ENCODE results near the gene DCPS. TPM values are rescaled to one million over a fixed set of nuclear protein-coding genes. Genes with fewer than 3 reads are reported as not detected.
"Not testable (repeated sequence)": the region's sequence is repeated elsewhere in the genome, so short reads cannot be mapped to it uniquely, and the experiment has no call there.

Gene DCPS
- total RNA-seq, 1 donor, result 6.2 TPM

DNA sequence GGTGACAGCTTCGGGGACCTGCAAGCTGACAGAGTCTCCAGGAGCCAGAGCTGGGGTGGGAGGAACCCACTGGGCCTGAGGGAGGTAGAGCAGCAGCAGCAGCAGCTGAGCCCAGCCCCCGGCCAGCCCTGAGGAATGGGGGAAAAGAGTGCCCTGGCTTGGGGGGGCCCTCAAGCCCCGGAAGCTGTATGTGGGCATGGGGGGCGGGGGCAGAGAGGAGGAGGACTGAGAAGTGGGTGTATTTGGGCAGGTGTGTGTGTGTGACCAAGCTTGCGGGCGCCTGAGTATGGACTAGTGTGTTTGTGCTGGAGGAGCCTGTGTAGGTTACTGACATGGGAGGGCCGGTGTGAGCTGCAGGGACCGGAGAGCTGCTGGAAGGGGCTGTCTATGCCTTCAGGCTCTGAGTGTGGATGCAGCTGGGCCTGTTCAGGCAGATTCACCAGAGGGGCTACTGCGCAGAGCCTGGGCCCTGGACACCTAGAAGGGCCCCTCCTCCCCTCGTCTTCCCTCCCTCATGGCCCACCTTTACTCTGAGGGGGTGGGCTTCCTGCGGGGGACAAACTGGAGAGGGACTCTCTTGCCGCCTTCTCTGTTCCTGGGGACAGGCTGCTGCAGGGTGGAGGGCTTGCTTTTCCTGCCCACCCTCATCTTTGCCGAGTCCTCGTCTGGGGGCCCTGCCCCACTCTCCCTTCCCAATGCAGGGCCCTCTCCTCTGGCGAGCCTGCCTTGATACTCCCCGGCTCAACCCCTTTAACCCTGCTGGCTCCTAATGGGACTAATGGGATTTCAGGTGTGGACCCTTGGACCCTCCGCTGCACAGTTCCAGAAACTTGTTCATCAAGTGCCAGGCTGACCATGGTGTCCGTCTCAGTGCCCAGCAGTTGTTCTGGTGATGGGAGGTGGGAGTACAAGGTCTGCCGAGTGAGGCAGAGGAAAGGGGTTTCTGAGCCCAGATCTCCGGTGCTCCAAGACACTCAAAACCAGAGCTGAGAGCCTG is 79.8 kb downstream of the DCPS start:
- peaks cover 18% of the 10 kb centered on the region for H3K4me1 ChIP-seq (ENCODE audit: insufficient read depth, low read length)
- H3K4me3 ChIP-seq (ENCODE audit: low read length), result no peak overlapping the region
- H3K9me3 ChIP-seq (ENCODE audit: low read depth, low read length), result no peaks in the 10 kb centered on the region
- H3K27me3 ChIP-seq (ENCODE audit: insufficient read depth, low read length), result no peaks in the 10 kb centered on the region

DNA sequence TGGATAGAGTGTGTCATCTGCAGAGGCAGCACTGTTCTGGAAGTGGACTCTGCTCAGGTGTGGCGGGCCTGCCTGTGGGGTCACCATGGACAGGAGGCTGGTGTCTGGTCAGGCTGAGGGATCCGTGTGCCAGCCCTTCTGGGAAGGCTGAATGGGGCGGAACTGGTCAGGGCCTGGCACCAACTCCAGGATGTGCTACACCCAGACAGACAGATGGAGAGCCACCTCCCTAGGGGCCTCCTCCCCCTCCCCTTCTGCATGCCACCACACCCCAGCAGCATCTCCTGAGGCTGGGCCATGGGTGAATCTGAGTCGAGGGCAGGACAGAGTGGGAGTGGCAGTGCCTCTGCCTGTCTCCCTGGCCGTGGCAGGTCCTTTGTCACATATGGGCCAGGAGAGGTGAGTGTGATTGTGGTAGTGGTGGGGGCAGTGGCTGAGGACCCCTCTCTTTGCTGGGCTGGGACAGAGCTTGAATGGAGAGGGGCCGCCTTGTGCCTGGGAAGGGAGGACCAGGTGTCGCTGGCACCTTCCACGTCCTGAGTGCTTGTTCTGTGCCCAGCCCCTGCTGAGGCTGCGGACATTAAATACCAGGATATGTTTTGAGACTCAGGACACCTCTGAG is 80.7 kb downstream of the DCPS start:
- Histone ChIP-seq H3K27me3 (ENCODE audit: insufficient read depth, low read length) (no peaks in the 10 kb centered on the region), H3K4me1 (ENCODE audit: insufficient read depth, low read length) (peaks cover 18% of the 10 kb centered on the region), H3K9me3 (ENCODE audit: low read depth, low read length) (no peaks in the 10 kb centered on the region), H3K4me3 (ENCODE audit: low read length) (no peak overlapping the region)

DNA sequence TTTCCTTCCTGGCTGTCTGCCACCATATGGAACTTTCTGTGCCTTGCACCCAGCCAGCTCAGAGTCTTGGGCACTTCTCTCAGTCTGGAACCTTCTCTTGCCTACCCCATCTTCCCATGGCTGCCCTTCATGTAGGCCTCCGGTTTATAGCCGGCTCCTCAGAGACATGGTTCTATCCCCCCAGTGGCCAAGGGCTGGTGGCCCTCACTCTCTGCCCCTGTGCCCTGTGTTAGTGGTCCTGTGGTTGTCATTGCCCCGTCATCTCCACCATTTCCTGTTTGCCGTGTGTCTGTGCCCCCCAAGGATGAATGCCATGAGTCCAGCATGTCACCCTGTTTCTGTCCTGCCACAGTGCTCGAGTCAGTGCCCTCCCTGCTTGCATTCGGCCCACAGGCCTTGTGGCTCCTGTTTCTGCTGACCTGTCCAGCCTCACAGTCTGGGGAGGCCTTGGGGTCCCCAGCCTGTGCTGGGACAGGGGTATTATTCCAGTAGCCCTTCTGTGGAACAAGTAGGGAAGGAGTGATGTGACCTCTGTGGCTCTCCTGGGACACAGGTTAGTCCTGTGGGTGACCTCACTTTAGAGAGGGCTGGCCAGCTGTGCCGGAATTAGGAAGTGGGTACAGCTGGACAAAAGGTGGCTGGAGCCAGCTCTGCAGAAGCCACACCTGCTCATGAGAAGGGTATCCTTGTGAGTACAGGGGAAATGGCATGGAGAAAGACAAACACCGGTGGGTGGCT is 82.3 kb downstream of the DCPS start:
- H3K4me3 ChIP-seq (ENCODE audit: low read length), result no peak overlapping the region

DNA sequence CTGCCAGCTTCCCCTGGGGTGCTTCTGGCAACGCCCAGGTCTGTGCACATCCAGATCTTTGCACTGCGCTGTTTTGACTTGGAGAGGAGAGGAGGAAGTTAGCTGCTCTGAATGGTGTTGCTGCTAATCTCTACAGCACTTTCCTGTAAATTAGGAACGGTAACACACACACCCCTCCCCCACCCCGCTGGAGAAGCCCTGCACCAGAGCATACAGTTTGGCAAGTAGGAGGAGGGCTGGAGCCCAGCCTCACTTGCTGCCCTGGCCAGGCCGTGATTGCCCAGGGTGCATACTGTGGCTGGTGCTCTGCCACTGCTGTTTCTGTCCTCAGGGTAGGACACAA is 82.8 kb downstream of the DCPS start:
- H3K4me1 ChIP-seq (ENCODE audit: insufficient read depth, low read length), result peaks cover 28% of the 10 kb centered on the region
- H3K9me3 ChIP-seq (ENCODE audit: low read depth, low read length); H3K27me3 ChIP-seq (ENCODE audit: insufficient read depth, low read length); H3K4me3 ChIP-seq (ENCODE audit: low read length): not testable (repeated sequence)

More for the DNA sequence above, 82.3 kb downstream of the DCPS start:
- Histone ChIP-seq H3K4me1 (ENCODE audit: insufficient read depth, low read length) (peaks cover 23% of the 10 kb centered on the region), H3K9me3 (ENCODE audit: low read depth, low read length) (no peaks in the 10 kb centered on the region), H3K27me3 (ENCODE audit: insufficient read depth, low read length) (no peaks in the 10 kb centered on the region)

DNA sequence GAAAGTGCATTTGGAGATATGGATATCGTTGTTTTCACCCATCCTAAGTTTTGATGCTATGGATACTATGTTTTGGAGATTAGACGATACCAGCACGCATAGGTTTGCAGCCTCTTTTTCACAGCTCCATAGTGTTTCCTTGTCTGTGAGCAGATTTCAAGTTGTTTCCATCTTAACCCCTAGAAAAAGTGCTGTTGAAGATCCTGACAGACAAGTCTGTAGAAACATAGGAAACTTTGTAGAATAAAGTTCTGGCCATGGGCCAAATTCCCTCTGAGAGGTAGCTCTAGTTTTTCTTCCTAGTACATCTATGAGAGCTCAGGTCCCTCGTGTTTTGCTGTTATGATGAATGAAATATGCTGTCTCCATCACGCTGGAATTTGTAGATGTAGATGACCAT is 84.0 kb downstream of the DCPS start:
- Histone ChIP-seq H3K27me3 (ENCODE audit: insufficient read depth, low read length) (no peaks in the 10 kb centered on the region), H3K4me1 (ENCODE audit: insufficient read depth, low read length) (peaks cover 40% of the 10 kb centered on the region), H3K4me3 (ENCODE audit: low read length) (no peak overlapping the region), H3K9me3 (ENCODE audit: low read depth, low read length) (no peaks in the 10 kb centered on the region)

DNA sequence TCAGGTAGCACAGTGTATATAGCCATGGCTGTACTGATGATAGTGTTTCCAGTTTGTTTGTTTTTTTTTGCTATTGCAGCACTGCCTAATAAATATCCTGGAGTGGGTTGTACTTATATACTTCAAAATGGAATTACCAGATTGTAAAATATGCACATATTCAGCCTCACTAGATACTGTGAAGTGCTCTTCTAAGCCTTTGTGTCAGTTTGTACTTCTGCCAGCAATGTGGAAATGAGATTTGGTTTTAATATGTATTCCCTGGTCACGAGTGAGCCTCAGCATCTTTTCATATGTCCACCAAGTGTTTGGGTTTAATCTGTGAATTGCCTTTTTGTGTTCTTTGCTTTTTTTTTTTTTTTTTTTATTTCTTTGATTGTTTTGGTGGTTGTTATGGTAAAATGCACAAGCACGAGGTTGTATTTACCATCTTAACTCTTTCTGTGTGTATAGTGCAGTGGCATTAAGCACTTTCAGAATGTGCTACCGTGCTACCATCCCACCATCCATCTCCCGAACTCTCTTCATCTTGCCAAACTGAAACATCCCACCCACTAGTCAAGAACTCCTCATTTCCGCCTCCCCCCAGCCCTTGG is 86.5 kb downstream of the DCPS start:
- Histone ChIP-seq H3K4me3 (ENCODE audit: low read length) (no peak overlapping the region), H3K27me3 (ENCODE audit: insufficient read depth, low read length) (no peaks in the 10 kb centered on the region), H3K4me1 (ENCODE audit: insufficient read depth, low read length) (peaks cover 46% of the 10 kb centered on the region), H3K9me3 (ENCODE audit: low read depth, low read length) (no peaks in the 10 kb centered on the region)

DNA sequence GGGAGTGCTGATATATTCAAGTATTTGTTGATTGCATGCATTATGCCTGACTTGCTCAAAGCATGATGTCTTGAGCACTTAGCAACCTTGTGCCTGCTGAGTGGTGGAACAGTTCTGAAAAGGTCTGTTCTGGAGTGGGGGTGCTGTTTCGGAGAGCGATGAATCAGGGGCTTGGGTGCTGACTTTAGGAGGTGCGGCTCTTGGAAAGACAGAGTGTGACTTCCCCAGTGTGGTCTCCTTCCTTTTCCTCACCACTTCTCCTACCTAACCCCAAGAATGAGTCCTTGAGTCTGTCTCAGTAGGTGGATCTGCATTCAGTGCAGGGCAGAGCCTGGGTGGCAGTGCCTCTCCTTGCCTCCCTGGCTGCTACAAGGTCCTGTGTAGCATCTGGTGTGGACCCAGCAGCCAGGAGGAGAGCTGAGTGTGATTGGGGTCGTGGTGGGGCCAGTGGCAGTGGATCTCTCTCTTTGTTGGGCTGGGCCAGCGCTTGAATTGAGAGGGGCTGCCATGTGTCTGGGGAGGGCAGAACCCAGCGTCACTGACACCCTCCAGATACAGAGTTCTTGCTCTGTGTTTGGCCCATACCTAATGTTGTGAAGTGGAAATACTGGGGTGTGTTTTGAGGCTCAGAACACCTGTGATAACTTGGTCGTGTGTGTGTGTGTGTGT is 87.6 kb downstream of the DCPS start:
- H3K27me3 ChIP-seq (ENCODE audit: insufficient read depth, low read length), result no peaks in the 10 kb centered on the region
- H3K9me3 ChIP-seq (ENCODE audit: low read depth, low read length), result no peaks in the 10 kb centered on the region
- H3K4me3 ChIP-seq (ENCODE audit: low read length), result no peak overlapping the region
- H3K4me1 ChIP-seq (ENCODE audit: insufficient read depth, low read length), result peaks cover 41% of the 10 kb centered on the region

DNA sequence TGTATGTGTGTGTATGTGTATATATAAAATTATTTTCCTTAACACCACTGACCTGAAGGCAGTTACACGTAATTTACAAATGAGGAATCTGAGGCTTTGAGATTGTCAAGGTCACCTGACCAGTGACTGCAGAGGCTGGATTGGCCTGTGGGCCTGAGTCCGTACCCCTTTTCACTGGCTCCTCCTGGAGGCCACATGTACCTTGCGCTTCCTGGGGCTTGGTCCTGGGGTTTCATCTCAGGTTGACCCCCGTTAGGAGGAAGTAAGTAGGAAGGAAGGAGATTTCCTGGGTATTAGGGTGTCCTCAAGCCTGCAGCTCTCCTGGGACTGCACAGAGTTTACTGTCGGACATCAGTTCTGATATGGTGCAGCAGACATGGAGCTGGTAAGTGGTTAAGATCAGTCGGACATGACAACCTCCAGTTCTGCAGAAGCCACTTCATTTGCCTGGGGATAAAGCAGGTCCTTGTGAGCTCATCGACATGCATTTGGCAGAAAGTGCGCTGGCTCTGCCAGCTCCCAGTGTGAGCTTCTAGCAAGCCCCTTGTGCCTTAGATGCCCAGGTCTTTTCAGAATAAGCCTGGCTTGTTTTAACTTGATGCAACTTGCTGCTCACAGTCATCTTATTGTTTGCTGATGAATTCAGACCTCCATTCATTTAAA is 88.2 kb downstream of the DCPS start:
- Histone ChIP-seq H3K4me1 (ENCODE audit: insufficient read depth, low read length) (peaks cover 34% of the 10 kb centered on the region), H3K4me3 (ENCODE audit: low read length) (no peak overlapping the region), H3K9me3 (ENCODE audit: low read depth, low read length) (no peaks in the 10 kb centered on the region)

DNA sequence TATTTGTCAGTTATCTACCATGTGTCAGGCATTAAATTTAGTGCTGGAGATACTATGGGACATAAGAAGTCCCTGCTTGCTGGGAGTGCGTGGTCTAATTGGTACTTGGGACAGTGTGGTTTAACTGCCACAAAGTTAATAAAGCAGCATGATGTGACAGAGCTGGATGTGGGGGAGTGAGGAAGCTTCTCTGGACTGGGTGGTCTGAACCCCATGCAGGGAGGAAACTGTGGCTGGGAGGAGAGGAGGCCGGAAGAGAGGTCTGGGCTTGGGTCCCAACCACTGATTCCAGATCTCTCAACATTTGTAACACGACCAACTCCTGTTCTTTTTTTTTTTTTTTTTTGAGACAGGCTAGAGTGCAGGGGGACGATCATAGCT is 88.8 kb downstream of the DCPS start:
- no peaks in the 10 kb centered on the region for H3K27me3 ChIP-seq (ENCODE audit: insufficient read depth, low read length)
- H3K9me3 ChIP-seq (ENCODE audit: low read depth, low read length), result no peaks in the 10 kb centered on the region
- peaks cover 29% of the 10 kb centered on the region for H3K4me1 ChIP-seq (ENCODE audit: insufficient read depth, low read length)
- H3K4me3 ChIP-seq (ENCODE audit: low read length), result no peak overlapping the region

More for the DNA sequence above, 88.2 kb downstream of the DCPS start:
- H3K27me3 ChIP-seq (ENCODE audit: insufficient read depth, low read length), result no peaks in the 10 kb centered on the region

DNA sequence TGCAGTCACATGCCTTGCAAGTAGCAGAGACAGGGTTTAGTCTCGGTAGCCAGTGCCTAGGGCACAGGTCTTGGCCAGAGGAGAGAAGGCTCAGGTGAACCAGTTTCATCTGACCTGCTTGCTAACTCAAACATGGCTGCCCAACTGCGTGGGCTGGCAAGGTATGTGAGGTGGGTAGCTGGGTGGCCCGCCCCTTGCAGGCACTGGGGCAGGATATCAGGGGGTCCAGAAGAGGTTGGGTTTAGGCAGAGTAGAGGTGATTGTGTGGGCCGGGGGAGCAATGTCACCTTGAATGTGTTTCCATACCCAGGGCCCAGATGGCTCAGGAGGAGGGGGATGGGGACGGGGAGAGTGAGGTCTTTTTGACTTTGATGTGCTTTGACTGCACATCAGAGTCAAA is 89.3 kb downstream of the DCPS start:
- peaks cover 29% of the 10 kb centered on the region for H3K4me1 ChIP-seq (ENCODE audit: insufficient read depth, low read length)
- no peaks in the 10 kb centered on the region for H3K27me3 ChIP-seq (ENCODE audit: insufficient read depth, low read length)
- H3K9me3 ChIP-seq (ENCODE audit: low read depth, low read length), result no peaks in the 10 kb centered on the region
- no peak overlapping the region for H3K4me3 ChIP-seq (ENCODE audit: low read length)

DNA sequence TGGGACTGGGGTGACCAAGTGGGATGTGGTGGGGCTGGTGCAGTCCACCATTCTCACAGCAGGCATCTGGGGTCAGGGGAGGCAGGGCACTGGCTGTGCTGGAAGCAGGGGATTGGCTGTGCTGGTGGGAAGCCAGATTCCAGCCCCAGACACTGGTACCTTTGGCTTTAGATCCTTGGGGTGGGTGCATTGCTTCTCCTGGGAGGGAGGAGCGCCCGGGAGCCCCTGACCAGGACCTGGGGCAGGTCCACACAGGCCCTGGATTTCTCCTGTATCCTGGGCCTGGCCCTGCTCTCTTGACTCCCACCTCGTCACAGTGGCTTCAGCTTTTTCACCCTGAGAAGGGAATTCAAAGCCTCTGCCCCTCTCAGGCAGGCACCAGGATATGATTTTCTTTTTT is 90.2 kb downstream of the DCPS start:
- Histone ChIP-seq H3K27me3 (ENCODE audit: insufficient read depth, low read length) (no peaks in the 10 kb centered on the region), H3K9me3 (ENCODE audit: low read depth, low read length) (no peaks in the 10 kb centered on the region), H3K4me3 (ENCODE audit: low read length) (no peak overlapping the region), H3K4me1 (ENCODE audit: insufficient read depth, low read length) (peaks cover 29% of the 10 kb centered on the region)

DNA sequence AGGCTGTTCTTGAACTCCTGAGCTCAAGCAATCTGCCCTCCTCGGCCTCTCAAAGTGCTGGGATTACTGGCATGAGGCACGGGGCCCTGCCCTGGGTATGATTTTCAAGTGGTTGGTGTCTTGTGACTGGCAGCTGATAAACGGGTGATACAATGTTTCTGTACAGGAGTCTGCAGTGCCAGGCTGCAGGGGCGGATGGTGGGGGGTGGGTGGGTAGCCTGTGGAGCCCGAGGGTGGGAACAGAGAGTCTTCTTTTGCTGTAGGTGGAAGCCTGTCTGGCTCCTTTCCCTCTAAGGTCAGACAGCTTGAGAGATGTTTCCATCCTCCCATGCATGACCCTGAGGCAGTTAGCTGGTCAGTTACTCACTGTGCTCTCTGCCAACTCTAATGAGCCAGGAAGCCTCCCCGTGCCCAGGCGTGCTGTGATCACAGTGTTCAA is 90.8 kb downstream of the DCPS start:
- H3K4me3 ChIP-seq (ENCODE audit: low read length); H3K27me3 ChIP-seq (ENCODE audit: insufficient read depth, low read length); H3K9me3 ChIP-seq (ENCODE audit: low read depth, low read length): not testable (repeated sequence)
- H3K4me1 ChIP-seq (ENCODE audit: insufficient read depth, low read length), result peaks cover 29% of the 10 kb centered on the region
